ENCODE results near the gene PIGR. TPM values are rescaled to one million over a fixed set of nuclear protein-coding genes. Genes with fewer than 3 reads are reported as not detected.

Gene PIGR
- total and polyA plus RNA-seq, 7 donors = 0.06 to 0.64 (median 0.48) TPM

DNA sequence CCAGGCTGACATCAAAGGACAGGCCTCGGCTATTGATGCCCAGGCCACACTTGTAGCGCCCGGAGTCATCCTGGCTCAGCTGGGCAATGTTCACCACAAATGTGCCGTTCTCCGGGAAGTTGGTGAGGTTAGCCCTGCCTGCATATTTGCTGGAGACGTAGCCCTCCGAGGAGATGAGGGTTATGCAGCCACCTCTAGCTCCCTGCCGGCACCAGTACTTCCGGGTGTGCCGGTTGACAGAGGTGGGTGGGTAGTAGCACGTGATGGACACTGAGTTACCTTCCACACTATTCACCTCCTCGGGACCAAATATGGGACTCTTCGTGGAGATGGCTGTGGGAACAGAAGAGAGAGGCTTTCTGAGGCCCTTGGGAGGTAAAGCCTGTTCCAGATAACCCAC lies 7.1 kb downstream of the PIGR start:
- Histone ChIP-seq H3K9me3 (no peaks in the 10 kb centered on the region), H3K4me3 (no peak overlapping the region), H3K4me1 (no peaks in the 10 kb centered on the region), H3K27me3 (ENCODE audit: insufficient read depth in 3 of 3, low read length in 2 of 3) (no peaks in the 10 kb centered on the region), H3K36me3 (ENCODE audit: insufficient read depth in 1 of 2, low read depth in 1 of 2) (no peaks in the 10 kb centered on the region), H3K27ac (no peak overlapping the region)
- ATAC-seq (no peak), DNase-seq (no peak)
- no peak for TF ChIP-seq CTCF (IDR thresholded peaks at IDR 0.05)
- 86% methylated on average over 13 of the region's 13 CpGs for WGBS, 3 donors
- intact Hi-C loops (cut with DNase I) = no loop called here

DNA sequence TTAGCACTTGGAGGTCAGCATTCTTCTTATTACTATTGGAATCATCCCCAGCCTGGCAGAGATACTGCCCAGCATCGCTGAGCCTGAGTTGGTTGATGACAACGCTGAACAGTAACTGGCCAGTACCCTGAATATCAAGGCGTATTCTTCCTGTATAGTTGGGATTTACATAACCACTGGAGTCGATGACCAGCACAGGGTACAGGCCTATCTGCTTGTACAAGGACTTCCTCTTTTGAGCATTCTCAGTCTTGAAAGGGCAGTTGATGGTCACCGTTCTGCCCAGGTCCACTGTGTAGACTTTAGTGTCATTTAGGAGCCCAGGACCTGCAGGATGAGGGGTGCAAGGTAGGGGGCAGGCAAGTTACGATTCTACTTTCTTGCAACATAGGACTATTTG lies 8.8 kb downstream of the PIGR start:
- H3K9me3 ChIP-seq = no peaks in the 10 kb centered on the region
- no peak for TF ChIP-seq CTCF (IDR thresholded peaks at IDR 0.05)
- H3K27me3 ChIP-seq (ENCODE audit: insufficient read depth in 3 of 3, low read length in 2 of 3) = no peaks in the 10 kb centered on the region
- no peak overlapping the region for H3K4me3 ChIP-seq
- H3K36me3 ChIP-seq (ENCODE audit: insufficient read depth in 1 of 2, low read depth in 1 of 2) = no peaks in the 10 kb centered on the region
- ATAC-seq (no peak), DNase-seq (no peak)
- no peak overlapping the region for H3K27ac ChIP-seq
- no peaks in the 10 kb centered on the region for H3K4me1 ChIP-seq
- 87 to 92% (median 88%) methylated on average over 6 of the region's 6 CpGs for WGBS, 3 donors
- intact Hi-C loops (cut with DNase I) = no loop called here

GRCh38 chr1:206935491-206936067 lies 10.7 kb downstream of the PIGR start:
- no peak for DNase-seq
- intact Hi-C loops (cut with DNase I) = no loop called here
- H3K9me3 ChIP-seq = no peaks in the 10 kb centered on the region
- H3K27ac ChIP-seq = no peak overlapping the region
- no peaks in the 10 kb centered on the region for H3K4me1 ChIP-seq
- TF ChIP-seq CTCF (IDR thresholded peaks at IDR 0.05) = peak; percentile 29
- no peaks in the 10 kb centered on the region for H3K36me3 ChIP-seq (ENCODE audit: insufficient read depth in 1 of 2, low read depth in 1 of 2)
- no peaks in the 10 kb centered on the region for H3K27me3 ChIP-seq (ENCODE audit: insufficient read depth in 3 of 3, low read length in 2 of 3)
- ATAC-seq = peak in 1 of 4 donors; percentile 44
- H3K4me3 ChIP-seq = no peak overlapping the region
- WGBS, 3 donors = 56 to 68% (median 60%) methylated on average over 19 of the region's 19 CpGs

DNA sequence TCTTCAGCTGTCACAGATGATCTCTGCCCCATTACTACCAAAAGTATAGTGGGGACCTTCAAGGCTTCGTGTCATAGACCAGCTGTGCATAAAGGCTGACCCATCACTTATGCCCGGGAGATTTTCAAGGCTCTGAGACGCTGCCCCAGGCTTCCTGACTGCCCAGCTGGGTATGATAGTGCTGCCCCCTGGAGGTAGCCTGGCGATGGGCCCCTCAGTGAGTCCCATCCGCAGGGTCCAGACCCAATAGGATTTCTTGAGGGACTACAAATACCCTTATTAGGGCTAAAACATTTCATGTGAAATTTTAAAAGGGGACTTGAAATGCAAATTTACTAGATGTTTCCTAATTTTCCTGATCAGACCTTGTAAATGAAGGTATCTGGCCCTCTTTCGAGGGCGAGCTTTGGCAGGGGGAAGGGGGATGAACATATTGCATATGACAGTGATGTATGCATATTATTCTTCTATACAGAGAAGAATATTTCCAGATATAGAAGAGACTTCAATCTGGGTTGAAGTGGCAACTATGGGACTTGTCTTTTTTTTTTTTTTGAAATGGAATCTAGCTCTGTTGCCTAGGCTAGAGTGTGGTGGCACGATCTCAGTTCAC lies 12.8 kb downstream of the PIGR start:
- Histone ChIP-seq H3K4me1 (no peaks in the 10 kb centered on the region), H3K4me3 (no peak overlapping the region), H3K27ac (no peak overlapping the region), H3K36me3 (ENCODE audit: insufficient read depth in 1 of 2, low read depth in 1 of 2) (no peaks in the 10 kb centered on the region), H3K27me3 (ENCODE audit: insufficient read depth in 3 of 3, low read length in 2 of 3) (no peaks in the 10 kb centered on the region), H3K9me3 (no peaks in the 10 kb centered on the region)
- TF ChIP-seq CTCF (IDR thresholded peaks at IDR 0.05) = peak; percentile 34
- 59 to 69% (median 66%) methylated on average over 8 of the region's 8 CpGs for WGBS, 3 donors
- intact Hi-C loops (cut with DNase I) = no loop called here
- ATAC-seq (peak in 2 of 4 donors; percentile 55 to 62), DNase-seq (peak in 1 of 2 donors; percentile 58)

DNA sequence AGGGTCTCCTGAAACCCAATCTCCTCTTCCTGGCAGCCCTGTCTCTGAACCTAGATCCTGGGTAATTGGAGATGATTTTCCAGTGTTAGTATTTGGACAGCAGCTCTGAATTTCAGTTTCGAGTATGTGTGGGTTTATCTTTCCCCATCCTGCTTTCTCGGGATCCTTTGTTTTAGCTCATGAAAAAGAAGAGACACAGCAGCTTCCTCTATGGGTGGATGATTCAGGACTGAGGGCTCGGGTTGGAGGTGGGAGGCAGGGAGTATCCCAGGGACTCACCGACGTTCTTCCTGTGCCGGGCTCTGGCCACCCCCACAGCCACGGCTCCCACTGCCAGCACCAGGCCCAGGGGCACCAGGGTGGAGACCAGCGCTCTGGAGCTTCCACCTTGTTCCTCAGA lies 14.1 kb downstream of the PIGR start:
- no peaks in the 10 kb centered on the region for H3K9me3 ChIP-seq
- no peak for TF ChIP-seq CTCF (IDR thresholded peaks at IDR 0.05)
- no peak overlapping the region for H3K4me3 ChIP-seq
- H3K27ac ChIP-seq = no peak overlapping the region
- ATAC-seq (no peak), DNase-seq (no peak)
- WGBS, 3 donors = 60 to 68% (median 62%) methylated on average over 8 of the region's 8 CpGs
- H3K4me1 ChIP-seq = no peaks in the 10 kb centered on the region
- intact Hi-C loops (cut with DNase I) = no loop called here
- H3K36me3 ChIP-seq (ENCODE audit: insufficient read depth in 1 of 2, low read depth in 1 of 2) = no peaks in the 10 kb centered on the region
- no peaks in the 10 kb centered on the region for H3K27me3 ChIP-seq (ENCODE audit: insufficient read depth in 3 of 3, low read length in 2 of 3)
